GM18870 (cell line): ENCODE measurements around the gene RBM24.

Source experiments
- ATAC-seq: cut with Tn5 transposase; IDR thresholded peaks from one replicate; pipeline ENCODE4 v1.9.1; 2021; ENCODE audit warnings: moderate library complexity; ENCODE audit not compliant: unreplicated experiment

Gene RBM24

GRCh38 chr6:17281100-17281496, at the start of gene RBM24:
Gene RBM24, plus strand, starts transcription at chr6:17281361. Its CDS starts 221 bp downstream, at chr6:17281582.
- ATAC-seq: no peak

DNA sequence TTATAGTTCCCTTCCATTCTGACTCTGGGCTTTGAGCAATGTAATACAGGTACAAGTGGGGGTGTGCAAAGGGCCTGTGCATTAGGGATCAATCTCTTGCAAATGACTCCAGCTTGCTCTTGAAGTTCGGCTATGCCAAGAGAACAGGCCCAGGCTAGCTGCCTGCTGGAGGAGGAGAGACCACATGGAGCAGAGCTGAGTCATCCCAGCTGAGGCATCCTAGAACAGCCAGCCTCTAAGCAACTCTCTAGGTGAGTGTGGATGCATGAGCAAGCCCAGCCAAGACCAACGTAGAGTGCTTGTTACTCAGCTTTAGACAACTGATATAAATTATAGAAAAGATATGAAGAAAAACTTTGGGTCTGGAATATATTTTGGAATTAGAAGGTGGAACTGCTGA, 47.6 kb upstream of the RBM24 start:
- no peak for ATAC-seq

GRCh38 chr6:17237246-17237645, 43.9 kb upstream of the RBM24 start:
- no peak for ATAC-seq

- no peak for ATAC-seq
These were observed 41.9 kb upstream of the RBM24 start for GRCh38 chr6:17239260-17239659.

GRCh38 chr6:17240803-17241500, 40.2 kb upstream of the RBM24 start:
- no peak for ATAC-seq

- no peak for ATAC-seq
These were observed 39.1 kb upstream of the RBM24 start for GRCh38 chr6:17242087-17242486.

DNA sequence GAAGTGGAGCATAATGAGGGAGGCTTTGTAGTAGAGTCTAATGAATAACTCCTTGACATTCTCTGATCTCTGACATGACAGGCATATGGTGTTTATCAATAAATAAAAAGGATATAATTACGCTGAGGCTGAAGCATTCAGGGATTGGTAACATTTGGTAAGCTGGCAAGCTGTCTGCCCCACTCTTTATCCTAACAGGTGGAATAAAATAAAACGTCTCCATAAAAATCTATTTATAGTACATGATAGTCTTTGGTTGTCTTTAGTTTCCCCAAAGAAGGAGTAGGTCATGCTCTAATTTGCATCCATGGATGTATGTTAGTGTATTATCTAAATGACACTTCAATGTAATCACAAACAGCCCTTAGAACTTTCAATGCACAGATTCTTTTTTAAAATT, 30.9 kb upstream of the RBM24 start:
- ATAC-seq: no peak

GRCh38 chr6:17251953-17252352, 29.2 kb upstream of the RBM24 start:
- no peak for ATAC-seq

- no peak for ATAC-seq
These were observed 22.4 kb upstream of the RBM24 start for GRCh38 chr6:17258749-17259148.

GRCh38 chr6:17265570-17265969, 15.6 kb upstream of the RBM24 start:
- ATAC-seq: no peak

- ATAC-seq: no peak
These were observed 13.6 kb upstream of the RBM24 start for GRCh38 chr6:17267566-17267965.

DNA sequence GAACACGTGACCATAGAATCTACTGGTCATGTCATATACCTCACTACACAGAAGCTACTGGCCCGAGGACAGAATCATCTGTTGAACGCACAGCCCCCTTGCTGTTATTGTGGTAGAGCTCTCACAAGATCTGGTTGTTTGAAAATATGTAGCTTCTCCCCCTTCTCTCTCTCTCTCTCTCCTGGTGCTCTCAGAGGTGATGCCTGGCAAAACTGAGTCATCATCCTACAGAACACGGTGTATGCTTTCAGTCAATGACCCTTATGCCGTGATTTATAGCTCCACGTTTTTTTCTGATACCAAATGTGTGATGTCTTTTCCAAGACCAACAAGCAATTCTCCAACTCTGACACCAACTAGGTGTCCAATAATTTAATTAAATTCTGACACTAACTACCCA, 13.0 kb upstream of the RBM24 start:
- ATAC-seq: no peak

GRCh38 chr6:17269840-17270239, 11.3 kb upstream of the RBM24 start:
- ATAC-seq: no peak

DNA sequence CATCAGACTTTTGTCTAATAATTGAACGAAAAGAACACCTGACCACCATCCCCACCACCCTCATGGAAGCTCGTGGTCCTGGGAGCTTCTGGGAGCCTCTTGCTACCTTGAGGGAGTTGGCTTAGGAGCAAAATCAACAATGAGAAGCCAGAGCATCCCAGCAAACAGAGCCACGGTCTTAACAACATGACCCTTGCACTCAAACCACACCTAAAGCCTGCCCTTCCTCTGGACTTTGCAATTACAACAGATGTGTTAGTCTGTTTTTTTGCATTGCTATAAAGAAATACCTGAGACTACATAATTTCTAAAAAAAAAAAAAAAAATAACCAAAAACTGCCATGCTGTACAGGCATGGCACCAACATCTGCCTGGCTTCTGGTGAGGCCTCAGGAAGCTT, 9.5 kb upstream of the RBM24 start:
- no peak for ATAC-seq

GRCh38 chr6:17276766-17277165, 4.4 kb upstream of the RBM24 start:
- no peak for ATAC-seq

- no peak for ATAC-seq
These were observed 3.9 kb upstream of the RBM24 start for GRCh38 chr6:17277256-17277655.

GRCh38 chr6:17278289-17279063, 2.7 kb upstream of the RBM24 start:
- ATAC-seq: no peak

GRCh38 chr6:17280138-17280537, 1.0 kb upstream of the RBM24 start:
- no peak for ATAC-seq

GRCh38 chr6:17280552-17281090, 540 bp upstream of the RBM24 start:
- ATAC-seq: no peak

DNA sequence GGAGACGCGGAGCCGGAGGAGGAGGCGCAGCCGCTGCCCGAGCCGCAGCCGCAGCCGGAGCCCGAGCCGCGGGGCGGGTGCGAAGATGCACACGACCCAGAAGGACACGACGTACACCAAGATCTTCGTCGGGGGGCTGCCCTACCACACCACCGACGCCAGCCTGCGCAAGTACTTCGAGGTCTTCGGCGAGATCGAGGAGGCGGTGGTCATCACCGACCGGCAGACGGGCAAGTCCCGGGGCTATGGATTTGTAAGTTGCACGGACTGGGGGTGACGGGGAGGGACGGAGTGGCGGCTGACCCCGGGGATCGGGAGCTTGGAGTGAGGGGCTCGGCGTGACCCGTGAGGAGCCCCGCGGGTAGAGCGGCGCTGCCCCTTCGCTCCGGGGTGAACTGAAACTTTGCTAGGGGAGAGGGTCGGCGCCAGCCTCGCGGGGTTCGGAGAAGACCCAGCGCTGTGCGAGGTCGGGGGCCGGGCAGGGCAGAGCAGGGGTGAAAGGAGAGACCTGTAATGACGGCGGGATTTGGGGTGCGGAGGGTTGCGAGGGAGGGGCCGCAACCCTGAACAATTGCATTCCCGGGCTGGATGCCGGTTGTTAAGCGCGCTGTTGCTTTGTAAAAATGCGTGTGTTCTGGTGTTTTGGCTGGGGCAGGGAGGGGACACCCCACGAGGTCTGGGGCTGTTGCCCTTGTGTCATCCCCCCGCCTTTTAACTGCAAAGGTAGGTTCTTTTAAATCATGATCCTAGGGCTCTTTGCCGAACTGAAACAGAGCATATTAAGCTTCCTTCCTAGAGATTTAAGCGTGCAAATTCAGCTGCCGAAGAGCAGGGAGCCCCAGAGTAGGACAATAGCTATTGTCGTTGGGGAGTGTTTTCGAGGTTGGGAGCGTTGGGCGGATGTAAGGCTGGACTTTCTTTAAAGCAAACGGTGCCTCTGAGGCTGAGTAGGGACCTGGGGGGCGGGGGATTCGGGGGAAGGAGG, 628 bp downstream of the RBM24 start:
- ATAC-seq: no peak

GRCh38 chr6:17283074-17283473, 1.9 kb downstream of the RBM24 start:
- ATAC-seq: no peak
